GM12874 (cell line): ENCODE results near the gene CLASRP.

Experiments
- TF ChIP-seq, protein P1 (sequence below): IDR thresholded peaks from 2 replicates; pipeline ENCODE4 v1.5.1; 2011; ENCODE audit warnings: low read depth, mild to moderate bottlenecking, control low read depth, low read length, moderate library complexity; ENCODE audit not compliant: insufficient read depth

The CLASRP gene

GRCh38 chr19:45069056-45069455 lies 30.2 kb downstream of the CLASRP start:
- TF ChIP-seq, protein P1, sequence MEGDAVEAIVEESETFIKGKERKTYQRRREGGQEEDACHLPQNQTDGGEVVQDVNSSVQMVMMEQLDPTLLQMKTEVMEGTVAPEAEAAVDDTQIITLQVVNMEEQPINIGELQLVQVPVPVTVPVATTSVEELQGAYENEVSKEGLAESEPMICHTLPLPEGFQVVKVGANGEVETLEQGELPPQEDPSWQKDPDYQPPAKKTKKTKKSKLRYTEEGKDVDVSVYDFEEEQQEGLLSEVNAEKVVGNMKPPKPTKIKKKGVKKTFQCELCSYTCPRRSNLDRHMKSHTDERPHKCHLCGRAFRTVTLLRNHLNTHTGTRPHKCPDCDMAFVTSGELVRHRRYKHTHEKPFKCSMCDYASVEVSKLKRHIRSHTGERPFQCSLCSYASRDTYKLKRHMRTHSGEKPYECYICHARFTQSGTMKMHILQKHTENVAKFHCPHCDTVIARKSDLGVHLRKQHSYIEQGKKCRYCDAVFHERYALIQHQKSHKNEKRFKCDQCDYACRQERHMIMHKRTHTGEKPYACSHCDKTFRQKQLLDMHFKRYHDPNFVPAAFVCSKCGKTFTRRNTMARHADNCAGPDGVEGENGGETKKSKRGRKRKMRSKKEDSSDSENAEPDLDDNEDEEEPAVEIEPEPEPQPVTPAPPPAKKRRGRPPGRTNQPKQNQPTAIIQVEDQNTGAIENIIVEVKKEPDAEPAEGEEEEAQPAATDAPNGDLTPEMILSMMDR: no peak

- TF ChIP-seq, protein P1: no peak
Observed at GRCh38 chr19:45070214-45070613, 31.4 kb downstream of the CLASRP start.

GRCh38 chr19:45070861-45071544 lies 32.2 kb downstream of the CLASRP start:
- TF ChIP-seq, protein P1: no peak

- TF ChIP-seq, protein P1: no peak
Observed at GRCh38 chr19:45071545-45071938, 32.7 kb downstream of the CLASRP start.

DNA sequence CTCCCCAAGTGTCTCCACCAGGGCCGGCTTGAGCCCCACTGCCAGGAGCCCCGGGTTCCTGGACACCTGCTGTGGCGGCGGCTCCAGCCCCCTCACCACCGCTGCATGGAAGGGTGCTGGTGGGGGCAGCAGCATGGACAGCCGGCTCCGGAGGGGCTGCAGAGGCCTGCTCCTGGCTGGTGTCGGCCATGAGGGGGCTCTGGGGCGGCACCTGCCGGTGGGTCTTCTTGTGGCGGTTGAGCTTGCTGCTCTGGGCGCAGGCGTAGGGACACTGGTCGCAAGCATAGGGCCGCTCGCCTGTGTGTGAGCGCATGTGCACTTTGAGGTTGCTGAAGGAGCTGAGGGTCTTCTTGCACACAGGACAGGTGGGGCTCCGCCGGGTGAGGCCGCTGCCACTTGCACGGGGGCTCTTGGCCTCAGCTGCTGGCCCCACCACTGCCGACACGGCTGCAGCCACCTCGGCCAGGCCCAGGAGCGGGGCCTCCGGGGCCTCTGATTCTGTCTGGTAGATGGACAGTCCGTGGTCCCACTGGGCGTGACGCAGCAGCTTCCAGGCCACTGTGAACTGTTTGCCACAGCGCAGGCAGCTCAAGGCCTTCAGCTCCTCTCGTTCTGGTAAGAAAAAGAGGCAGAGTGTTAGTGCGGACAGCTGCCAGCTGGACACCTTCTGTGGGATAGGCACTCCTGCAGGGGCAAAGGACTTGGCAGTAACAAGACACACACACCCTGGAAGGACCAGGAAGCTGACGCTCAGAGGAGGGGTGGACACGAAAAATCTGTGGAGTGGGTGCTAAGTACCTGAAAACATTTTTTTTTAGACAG lies 33.3 kb downstream of the CLASRP start:
- TF ChIP-seq, protein P1: no peak

DNA sequence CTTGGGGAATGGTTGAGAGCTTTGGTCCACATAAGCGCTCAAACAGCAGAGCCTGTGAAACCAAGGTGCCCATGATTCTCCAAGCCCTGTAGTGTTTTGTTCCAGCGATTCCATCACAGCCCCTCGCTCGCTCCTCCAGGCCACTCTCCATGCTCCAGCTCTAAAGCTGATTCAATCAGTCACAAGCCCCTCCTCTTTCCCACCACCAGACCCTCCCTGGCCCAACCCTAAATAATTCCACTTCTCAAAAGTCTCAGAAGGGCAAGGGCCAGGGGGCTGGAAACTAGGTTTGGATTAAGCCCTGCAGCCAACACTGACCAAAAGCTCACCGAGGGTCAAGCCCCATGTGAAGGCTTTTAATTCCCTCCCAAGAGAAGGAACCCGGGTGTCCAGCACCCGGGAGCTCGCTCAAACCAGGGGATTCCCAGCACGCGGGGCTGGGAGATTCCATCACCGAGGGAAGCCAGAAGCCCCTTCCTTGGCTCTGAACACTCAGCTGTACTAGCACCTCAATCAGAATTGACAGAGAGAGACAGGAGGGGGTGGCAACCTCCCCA lies 36.0 kb downstream of the CLASRP start:
- TF ChIP-seq, protein P1: no peak

GRCh38 chr19:45075301-45076028 lies 36.6 kb downstream of the CLASRP start:
- TF ChIP-seq, protein P1: no peak
